ENCODE results near the gene PRDM16. TPM values are rescaled to one million over a fixed set of nuclear protein-coding genes. Genes with fewer than 3 reads are reported as not detected.

The PRDM16 gene
- polyA plus RNA-seq, 1 of the 3 experiments (the other 2 are of a cell fraction): not detected

GRCh38 chr1:3071565-3072390, 2.8 kb downstream of the PRDM16 start:
- H3K27me3 ChIP-seq (ENCODE audit: insufficient read depth): peaks cover 68% of the 10 kb centered on the region

GRCh38 chr1:3072391-3073185, 3.6 kb downstream of the PRDM16 start:
- CTCF ChIA-PET: interaction anchor here (0.5 kb wide), 1 partner anchor 20 kb away, joined by 3 read pairs; no protein-coding TSS in a partner anchor
- 35% methylated on average over 4 of the region's 32 CpGs for WGBS (ENCODE audit: low lambda C conversion rate)
- Histone ChIP-seq H3F3A (replicated peaks; ENCODE audit: insufficient read depth) (no peaks in the 10 kb centered on the region), H3K9ac (no peak overlapping the region), H3K9me3 (no peaks in the 10 kb centered on the region), H2AFZ (ENCODE audit: low read depth) (no peak overlapping the region), H3K27me3 (ENCODE audit: insufficient read depth) (peaks cover 72% of the 10 kb centered on the region), H3K79me2 (ENCODE audit: insufficient read depth) (no peaks in the 10 kb centered on the region), H4K20me1 (ENCODE audit: insufficient read depth) (no peaks in the 10 kb centered on the region), H3K9me2 (no peaks in the 10 kb centered on the region), H3K27ac (ENCODE audit: low read depth in 2 of 2, low read length in 1 of 2) (no peak overlapping the region), H3K4me1 (ENCODE audit: control insufficient read depth in 1 of 2, insufficient read depth in 2 of 2, low read depth in 1 of 2, low read length in 1 of 2) (no peaks in the 10 kb centered on the region), H3K36me3 (replicated peaks in 1 of 2; ENCODE audit: control insufficient read depth in 1 of 2, insufficient read depth in 2 of 2, low read length in 1 of 2) (no peaks in the 10 kb centered on the region), H3K4me3 (ENCODE audit: low read depth in 2 of 2, low read length in 1 of 2) (no peak overlapping the region), H3K4me2 (no peak overlapping the region)
- no peak for DNase-seq
- TF ChIP-seq, protein P1, sequence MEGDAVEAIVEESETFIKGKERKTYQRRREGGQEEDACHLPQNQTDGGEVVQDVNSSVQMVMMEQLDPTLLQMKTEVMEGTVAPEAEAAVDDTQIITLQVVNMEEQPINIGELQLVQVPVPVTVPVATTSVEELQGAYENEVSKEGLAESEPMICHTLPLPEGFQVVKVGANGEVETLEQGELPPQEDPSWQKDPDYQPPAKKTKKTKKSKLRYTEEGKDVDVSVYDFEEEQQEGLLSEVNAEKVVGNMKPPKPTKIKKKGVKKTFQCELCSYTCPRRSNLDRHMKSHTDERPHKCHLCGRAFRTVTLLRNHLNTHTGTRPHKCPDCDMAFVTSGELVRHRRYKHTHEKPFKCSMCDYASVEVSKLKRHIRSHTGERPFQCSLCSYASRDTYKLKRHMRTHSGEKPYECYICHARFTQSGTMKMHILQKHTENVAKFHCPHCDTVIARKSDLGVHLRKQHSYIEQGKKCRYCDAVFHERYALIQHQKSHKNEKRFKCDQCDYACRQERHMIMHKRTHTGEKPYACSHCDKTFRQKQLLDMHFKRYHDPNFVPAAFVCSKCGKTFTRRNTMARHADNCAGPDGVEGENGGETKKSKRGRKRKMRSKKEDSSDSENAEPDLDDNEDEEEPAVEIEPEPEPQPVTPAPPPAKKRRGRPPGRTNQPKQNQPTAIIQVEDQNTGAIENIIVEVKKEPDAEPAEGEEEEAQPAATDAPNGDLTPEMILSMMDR (IDR thresholded peaks at IDR 0.05): no peak
- TF ChIP-seq MEF2A (IDR thresholded peaks at IDR 0.05; ENCODE audit: borderline replicate concordance, low read depth) (no peak), CHD2 (IDR thresholded peaks at IDR 0.05; ENCODE audit: low read length, partially characterized antibody) (no peak)
- POLR2A ChIA-PET: no interaction called here

More at GRCh38 chr1:3071565-3072390, 2.8 kb downstream of the PRDM16 start:
- no peaks in the 10 kb centered on the region for H3K36me3 ChIP-seq (replicated peaks in 1 of 2; ENCODE audit: control insufficient read depth in 1 of 2, insufficient read depth in 2 of 2, low read length in 1 of 2)
- H4K20me1 ChIP-seq (ENCODE audit: insufficient read depth): no peaks in the 10 kb centered on the region
- POLR2A ChIA-PET: no interaction called here
- CTCF ChIA-PET: interaction anchor here (0.5 kb wide), 1 partner anchor 19 kb away, joined by 3 read pairs; no protein-coding TSS in a partner anchor
- no peak overlapping the region for H3K27ac ChIP-seq (ENCODE audit: low read depth in 2 of 2, low read length in 1 of 2)
- H3K9me3 ChIP-seq: no peaks in the 10 kb centered on the region
- no peaks in the 10 kb centered on the region for H3K79me2 ChIP-seq (ENCODE audit: insufficient read depth)
- H3K4me2 ChIP-seq: no peak overlapping the region
- DNase-seq: no peak
- H3K4me1 ChIP-seq (ENCODE audit: control insufficient read depth in 1 of 2, insufficient read depth in 2 of 2, low read depth in 1 of 2, low read length in 1 of 2): no peaks in the 10 kb centered on the region
- H3K9me2 ChIP-seq: no peaks in the 10 kb centered on the region
- no peak overlapping the region for H2AFZ ChIP-seq (ENCODE audit: low read depth)
- no peak for TF ChIP-seq JUND (IDR thresholded peaks at IDR 0.05)
- no peak for TF ChIP-seq GATA2 (CRISPR knock-in tag; IDR thresholded peaks at IDR 0.05)
- no peak for TF ChIP-seq EZH2phosphoT487 (IDR thresholded peaks at IDR 0.05; ENCODE audit: borderline replicate concordance, low read depth)
- TF ChIP-seq MEF2A (IDR thresholded peaks at IDR 0.05; ENCODE audit: borderline replicate concordance, low read depth): no peak
- no peak for TF ChIP-seq SMC3 (IDR thresholded peaks at IDR 0.05; ENCODE audit: low read depth, low read length)
- TF ChIP-seq FOXJ3 (CRISPR knock-in tag; IDR thresholded peaks at IDR 0.05): no peak
- no peak for TF ChIP-seq ELF1 (IDR thresholded peaks at IDR 0.05)
- TF ChIP-seq TCF12 (IDR thresholded peaks at IDR 0.05): no peak
- TF ChIP-seq TEAD4 (IDR thresholded peaks at IDR 0.05; ENCODE audit: borderline replicate concordance, insufficient read depth): no peak
- TF ChIP-seq, protein P2, sequence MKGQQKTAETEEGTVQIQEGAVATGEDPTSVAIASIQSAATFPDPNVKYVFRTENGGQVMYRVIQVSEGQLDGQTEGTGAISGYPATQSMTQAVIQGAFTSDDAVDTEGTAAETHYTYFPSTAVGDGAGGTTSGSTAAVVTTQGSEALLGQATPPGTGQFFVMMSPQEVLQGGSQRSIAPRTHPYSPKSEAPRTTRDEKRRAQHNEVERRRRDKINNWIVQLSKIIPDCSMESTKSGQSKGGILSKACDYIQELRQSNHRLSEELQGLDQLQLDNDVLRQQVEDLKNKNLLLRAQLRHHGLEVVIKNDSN (IDR thresholded peaks at IDR 0.05; ENCODE audit: borderline replicate concordance, low read depth): no peak
- no peak for TF ChIP-seq IRF3 (IDR thresholded peaks at IDR 0.05; ENCODE audit: low read depth, low read length)
- WGBS (ENCODE audit: low lambda C conversion rate): 21% methylated on average over 6 of the region's 17 CpGs
- no peak overlapping the region for H3K4me3 ChIP-seq (ENCODE audit: low read depth in 2 of 2, low read length in 1 of 2)
- no peak overlapping the region for H3K9ac ChIP-seq
- H3F3A ChIP-seq (replicated peaks; ENCODE audit: insufficient read depth): no peaks in the 10 kb centered on the region

All from SK-N-SH (cell line).